SK-N-SH treated with all-trans-retinoic acid at 6 μM for 48 hours (cell line): ENCODE results near the gene RNGTT.

Source experiments
- CREB5 ChIP-seq: fragments of 250-450 bp; sonication (Bioruptor Pico); IDR thresholded peaks from 2 replicates; pipeline ENCODE4 v1.5.1; 2020; ENCODE audit warnings: low read depth, mild to moderate bottlenecking, moderate library complexity
- CSRNP3 ChIP-seq: fragments of 250-450 bp; sonication (Bioruptor Pico); IDR thresholded peaks from 2 replicates; pipeline ENCODE4 v1.5.1; 2021; ENCODE audit warnings: mild to moderate bottlenecking, moderate library complexity
- GLIS3 ChIP-seq: fragments of 250-450 bp; sonication (Bioruptor Pico); IDR thresholded peaks from 2 replicates; pipeline ENCODE4 v1.5.0; 2020; ENCODE audit warnings: mild to moderate bottlenecking, moderate library complexity
- ISL1 ChIP-seq: fragments of 250-450 bp; sonication (Bioruptor Pico); IDR thresholded peaks from 2 replicates; pipeline ENCODE4 v2.1.2; 2022; ENCODE audit warnings: mild to moderate bottlenecking, moderate library complexity
- PATZ1 ChIP-seq: fragments of 250-450 bp; sonication (Bioruptor Pico); IDR thresholded peaks from 2 replicates; pipeline ENCODE4 v1.8.0; 2020; ENCODE audit warnings: mild to moderate bottlenecking, moderate library complexity, borderline replicate concordance
- RARB ChIP-seq: fragments of 250-450 bp; sonication (Bioruptor Pico); IDR thresholded peaks from 2 replicates; pipeline ENCODE4 v1.8.0; 2021; ENCODE audit warnings: mild to moderate bottlenecking, moderate library complexity
- SNAI2 ChIP-seq: fragments of 250-450 bp; sonication (Bioruptor Pico); IDR thresholded peaks from 2 replicates; pipeline ENCODE4 v1.5.0; 2020; ENCODE audit warnings: mild to moderate bottlenecking, moderate library complexity
- TCF4 ChIP-seq: fragments of 250-450 bp; sonication (Bioruptor Pico); IDR thresholded peaks from 2 replicates; pipeline ENCODE4 v1.8.0; 2021; ENCODE audit warnings: mild to moderate bottlenecking, moderate library complexity, borderline replicate concordance
- ZFP3 ChIP-seq: fragments of 250-450 bp; sonication (Bioruptor Pico); IDR thresholded peaks from 2 replicates; pipeline ENCODE4 v1.5.0; 2020; ENCODE audit warnings: mild to moderate bottlenecking, moderate library complexity
- ZNF565 ChIP-seq: fragments of 450-650 bp; formaldehyde crosslinking; conservative IDR thresholded peaks from 2 replicates; pipeline ENCODE4 v1.5.0; 2020; ENCODE audit warnings: low read depth, mild to moderate bottlenecking, moderate library complexity
- ZNF70 ChIP-seq: fragments of 450-650 bp; formaldehyde crosslinking; IDR thresholded peaks from 2 replicates; pipeline ENCODE4 v1.5.0; 2020; ENCODE audit warnings: mild to moderate bottlenecking, moderate library complexity

- TF ChIP-seq CSRNP3 (CRISPR knock-in tag) (no peak), ZNF565 (CRISPR knock-in tag) (no peak), ISL1 (CRISPR knock-in tag) (no peak), TCF4 (CRISPR knock-in tag) (no peak), SNAI2 (no peak), ZFP3 (CRISPR knock-in tag) (no peak), ZNF70 (CRISPR knock-in tag) (no peak), GLIS3 (no peak), RARB (CRISPR knock-in tag) (no peak), PATZ1 (CRISPR knock-in tag) (no peak), CREB5 (CRISPR knock-in tag) (no peak)
Measured at GRCh38 chr6:88741071-88741470, 222.3 kb downstream of the RNGTT start.
